ENCODE results near the gene VPREB3. TPM values are rescaled to one million over a fixed set of nuclear protein-coding genes. Genes with fewer than 3 reads are reported as not detected.

Gene VPREB3
- total and polyA plus RNA-seq, 4 donors, result 0.69 to 3.2 (median 1.8) TPM; not detected in 1

DNA sequence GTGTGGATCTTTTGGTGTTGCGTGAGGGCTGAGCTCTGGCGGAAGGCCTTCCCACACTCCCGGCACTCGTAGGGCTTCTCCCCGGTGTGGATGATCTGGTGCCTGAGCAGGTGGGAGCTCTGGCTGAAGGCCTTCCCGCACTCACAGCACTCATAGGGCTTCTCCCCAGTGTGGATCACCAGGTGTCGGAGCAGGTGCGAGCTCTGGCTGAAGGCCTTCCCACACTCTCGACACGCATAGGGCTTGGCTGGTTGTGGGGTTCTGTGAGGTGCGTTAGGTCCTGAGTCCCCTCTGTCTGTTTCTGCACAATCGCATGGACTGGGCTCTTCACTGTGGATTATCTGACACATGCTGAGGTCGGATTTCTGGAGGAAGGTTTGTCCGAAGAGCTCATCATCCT, 9.7 kb downstream of the VPREB3 start:
- H3K4me3 ChIP-seq (ENCODE audit: low read depth in 1 of 3, low read length in 3 of 3), result no peak overlapping the region
- no peak overlapping the region for H3K9ac ChIP-seq (ENCODE audit: low read depth in 1 of 2, low read length in 2 of 2)
- H3K4me1 ChIP-seq (ENCODE audit: control insufficient read depth in 4 of 4, insufficient read depth in 4 of 4, low read length in 3 of 4), result no peaks in the 10 kb centered on the region
- no peak for DNase-seq (ENCODE audit: low spot score)
- H3K27ac ChIP-seq (ENCODE audit: low read depth in 1 of 2, low read length in 2 of 2), result no peak overlapping the region
- WGBS, result 97% methylated on average over 14 of the region's 14 CpGs
- H3K9me3 ChIP-seq (ENCODE audit: control insufficient read depth in 4 of 4, low read length in 3 of 4), result no peaks in the 10 kb centered on the region
- TF ChIP-seq FOXA2 (IDR thresholded peaks at IDR 0.05), result no peak
- TF ChIP-seq, protein P1, sequence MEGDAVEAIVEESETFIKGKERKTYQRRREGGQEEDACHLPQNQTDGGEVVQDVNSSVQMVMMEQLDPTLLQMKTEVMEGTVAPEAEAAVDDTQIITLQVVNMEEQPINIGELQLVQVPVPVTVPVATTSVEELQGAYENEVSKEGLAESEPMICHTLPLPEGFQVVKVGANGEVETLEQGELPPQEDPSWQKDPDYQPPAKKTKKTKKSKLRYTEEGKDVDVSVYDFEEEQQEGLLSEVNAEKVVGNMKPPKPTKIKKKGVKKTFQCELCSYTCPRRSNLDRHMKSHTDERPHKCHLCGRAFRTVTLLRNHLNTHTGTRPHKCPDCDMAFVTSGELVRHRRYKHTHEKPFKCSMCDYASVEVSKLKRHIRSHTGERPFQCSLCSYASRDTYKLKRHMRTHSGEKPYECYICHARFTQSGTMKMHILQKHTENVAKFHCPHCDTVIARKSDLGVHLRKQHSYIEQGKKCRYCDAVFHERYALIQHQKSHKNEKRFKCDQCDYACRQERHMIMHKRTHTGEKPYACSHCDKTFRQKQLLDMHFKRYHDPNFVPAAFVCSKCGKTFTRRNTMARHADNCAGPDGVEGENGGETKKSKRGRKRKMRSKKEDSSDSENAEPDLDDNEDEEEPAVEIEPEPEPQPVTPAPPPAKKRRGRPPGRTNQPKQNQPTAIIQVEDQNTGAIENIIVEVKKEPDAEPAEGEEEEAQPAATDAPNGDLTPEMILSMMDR (IDR thresholded peaks at IDR 0.05; ENCODE audit: low read depth, low read length, missing input control), result no peak
- no peak for TF ChIP-seq SP1 (IDR thresholded peaks at IDR 0.05)
- TF ChIP-seq GABPA (IDR thresholded peaks at IDR 0.05 in 1 of 2, conservative IDR thresholded peaks at IDR 0.05 in 1 of 2), result no peak
- TF ChIP-seq FOXA1 (IDR thresholded peaks at IDR 0.05), result no peak
- TF ChIP-seq, protein P2, sequence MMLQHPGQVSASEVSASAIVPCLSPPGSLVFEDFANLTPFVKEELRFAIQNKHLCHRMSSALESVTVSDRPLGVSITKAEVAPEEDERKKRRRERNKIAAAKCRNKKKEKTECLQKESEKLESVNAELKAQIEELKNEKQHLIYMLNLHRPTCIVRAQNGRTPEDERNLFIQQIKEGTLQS (IDR thresholded peaks at IDR 0.05), result no peak
- TF ChIP-seq TAF1 (conservative IDR thresholded peaks at IDR 0.05), result no peak
- TF ChIP-seq, protein P3, sequence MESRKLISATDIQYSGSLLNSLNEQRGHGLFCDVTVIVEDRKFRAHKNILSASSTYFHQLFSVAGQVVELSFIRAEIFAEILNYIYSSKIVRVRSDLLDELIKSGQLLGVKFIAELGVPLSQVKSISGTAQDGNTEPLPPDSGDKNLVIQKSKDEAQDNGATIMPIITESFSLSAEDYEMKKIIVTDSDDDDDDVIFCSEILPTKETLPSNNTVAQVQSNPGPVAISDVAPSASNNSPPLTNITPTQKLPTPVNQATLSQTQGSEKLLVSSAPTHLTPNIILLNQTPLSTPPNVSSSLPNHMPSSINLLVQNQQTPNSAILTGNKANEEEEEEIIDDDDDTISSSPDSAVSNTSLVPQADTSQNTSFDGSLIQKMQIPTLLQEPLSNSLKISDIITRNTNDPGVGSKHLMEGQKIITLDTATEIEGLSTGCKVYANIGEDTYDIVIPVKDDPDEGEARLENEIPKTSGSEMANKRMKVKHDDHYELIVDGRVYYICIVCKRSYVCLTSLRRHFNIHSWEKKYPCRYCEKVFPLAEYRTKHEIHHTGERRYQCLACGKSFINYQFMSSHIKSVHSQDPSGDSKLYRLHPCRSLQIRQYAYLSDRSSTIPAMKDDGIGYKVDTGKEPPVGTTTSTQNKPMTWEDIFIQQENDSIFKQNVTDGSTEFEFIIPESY (IDR thresholded peaks at IDR 0.05), result no peak
- no peak for TF ChIP-seq RXRA (IDR thresholded peaks at IDR 0.05)
- no peak for TF ChIP-seq JUND (IDR thresholded peaks at IDR 0.05)
- no peak for TF ChIP-seq HNF4A (conservative IDR thresholded peaks at IDR 0.05)
- no peak for TF ChIP-seq RAD21 (IDR thresholded peaks at IDR 0.05)
- no peaks in the 10 kb centered on the region for H3K27me3 ChIP-seq (ENCODE audit: control insufficient read depth in 4 of 4, insufficient read depth in 4 of 4, low read length in 3 of 4)
- H3K36me3 ChIP-seq (ENCODE audit: control insufficient read depth in 4 of 4, insufficient read depth in 3 of 4, low read depth in 1 of 4, low read length in 3 of 4), result peaks cover 5 to 26% (median 7%) of the 10 kb centered on the region in 4 donors

DNA sequence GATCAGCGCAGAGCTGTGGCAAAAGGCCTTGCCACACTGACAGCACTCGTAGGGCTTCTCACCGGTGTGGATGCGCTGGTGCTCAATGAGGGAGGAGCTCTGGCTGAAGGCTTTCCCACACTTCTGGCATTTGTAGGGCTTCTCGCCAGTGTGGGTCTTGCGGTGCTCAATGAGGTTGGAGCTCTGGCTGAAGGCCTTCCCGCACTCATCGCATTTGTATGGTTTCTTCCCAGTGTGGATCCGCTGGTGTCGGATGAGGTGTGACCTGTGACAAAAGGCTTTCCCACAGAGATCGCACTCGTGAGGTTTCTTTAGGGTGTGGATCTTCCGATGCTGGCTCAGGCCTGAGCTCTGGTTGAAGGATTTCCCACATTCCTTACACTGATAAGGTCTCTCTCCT, 10.2 kb downstream of the VPREB3 start:
- no peak for DNase-seq (ENCODE audit: low spot score)
- H3K4me3 ChIP-seq (ENCODE audit: low read depth in 1 of 3, low read length in 3 of 3), result no peak overlapping the region
- TF ChIP-seq RXRA (IDR thresholded peaks at IDR 0.05), result no peak
- TF ChIP-seq RAD21 (IDR thresholded peaks at IDR 0.05), result no peak
- no peak for TF ChIP-seq FOXA1 (IDR thresholded peaks at IDR 0.05)
- TF ChIP-seq SP1 (IDR thresholded peaks at IDR 0.05), result no peak
- no peak for TF ChIP-seq NR2F2 (IDR thresholded peaks at IDR 0.05)
- TF ChIP-seq JUND (IDR thresholded peaks at IDR 0.05), result no peak
- TF ChIP-seq FOXA2 (IDR thresholded peaks at IDR 0.05), result no peak
- TF ChIP-seq GABPA (IDR thresholded peaks at IDR 0.05 in 1 of 2, conservative IDR thresholded peaks at IDR 0.05 in 1 of 2), result no peak
- TF ChIP-seq, protein P2 (IDR thresholded peaks at IDR 0.05), result no peak
- TF ChIP-seq, protein P4, sequence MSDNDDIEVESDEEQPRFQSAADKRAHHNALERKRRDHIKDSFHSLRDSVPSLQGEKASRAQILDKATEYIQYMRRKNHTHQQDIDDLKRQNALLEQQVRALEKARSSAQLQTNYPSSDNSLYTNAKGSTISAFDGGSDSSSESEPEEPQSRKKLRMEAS (IDR thresholded peaks at IDR 0.05), result no peak
- TF ChIP-seq, protein P3 (IDR thresholded peaks at IDR 0.05), result no peak
- TF ChIP-seq, protein P1 (IDR thresholded peaks at IDR 0.05; ENCODE audit: low read depth, low read length, missing input control), result no peak
- TF ChIP-seq, protein P5, sequence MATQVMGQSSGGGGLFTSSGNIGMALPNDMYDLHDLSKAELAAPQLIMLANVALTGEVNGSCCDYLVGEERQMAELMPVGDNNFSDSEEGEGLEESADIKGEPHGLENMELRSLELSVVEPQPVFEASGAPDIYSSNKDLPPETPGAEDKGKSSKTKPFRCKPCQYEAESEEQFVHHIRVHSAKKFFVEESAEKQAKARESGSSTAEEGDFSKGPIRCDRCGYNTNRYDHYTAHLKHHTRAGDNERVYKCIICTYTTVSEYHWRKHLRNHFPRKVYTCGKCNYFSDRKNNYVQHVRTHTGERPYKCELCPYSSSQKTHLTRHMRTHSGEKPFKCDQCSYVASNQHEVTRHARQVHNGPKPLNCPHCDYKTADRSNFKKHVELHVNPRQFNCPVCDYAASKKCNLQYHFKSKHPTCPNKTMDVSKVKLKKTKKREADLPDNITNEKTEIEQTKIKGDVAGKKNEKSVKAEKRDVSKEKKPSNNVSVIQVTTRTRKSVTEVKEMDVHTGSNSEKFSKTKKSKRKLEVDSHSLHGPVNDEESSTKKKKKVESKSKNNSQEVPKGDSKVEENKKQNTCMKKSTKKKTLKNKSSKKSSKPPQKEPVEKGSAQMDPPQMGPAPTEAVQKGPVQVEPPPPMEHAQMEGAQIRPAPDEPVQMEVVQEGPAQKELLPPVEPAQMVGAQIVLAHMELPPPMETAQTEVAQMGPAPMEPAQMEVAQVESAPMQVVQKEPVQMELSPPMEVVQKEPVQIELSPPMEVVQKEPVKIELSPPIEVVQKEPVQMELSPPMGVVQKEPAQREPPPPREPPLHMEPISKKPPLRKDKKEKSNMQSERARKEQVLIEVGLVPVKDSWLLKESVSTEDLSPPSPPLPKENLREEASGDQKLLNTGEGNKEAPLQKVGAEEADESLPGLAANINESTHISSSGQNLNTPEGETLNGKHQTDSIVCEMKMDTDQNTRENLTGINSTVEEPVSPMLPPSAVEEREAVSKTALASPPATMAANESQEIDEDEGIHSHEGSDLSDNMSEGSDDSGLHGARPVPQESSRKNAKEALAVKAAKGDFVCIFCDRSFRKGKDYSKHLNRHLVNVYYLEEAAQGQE (IDR thresholded peaks at IDR 0.05), result no peak
- TF ChIP-seq EGR1 (IDR thresholded peaks at IDR 0.05; ENCODE audit: low read depth in 2 of 2), result no peak
- TF ChIP-seq HNF4A (conservative IDR thresholded peaks at IDR 0.05), result no peak
- TF ChIP-seq YY1 (IDR thresholded peaks at IDR 0.05), result no peak
- no peak for TF ChIP-seq TAF1 (conservative IDR thresholded peaks at IDR 0.05)
- no peak for TF ChIP-seq HNF4G (IDR thresholded peaks at IDR 0.05)
- no peaks in the 10 kb centered on the region for H3K4me1 ChIP-seq (ENCODE audit: control insufficient read depth in 4 of 4, insufficient read depth in 4 of 4, low read length in 3 of 4)
- H3K9me3 ChIP-seq (ENCODE audit: control insufficient read depth in 4 of 4, low read length in 3 of 4), result no peaks in the 10 kb centered on the region
- WGBS, result 97% methylated on average over 13 of the region's 13 CpGs
- H3K27me3 ChIP-seq (ENCODE audit: control insufficient read depth in 4 of 4, insufficient read depth in 4 of 4, low read length in 3 of 4), result no peaks in the 10 kb centered on the region
- no peak overlapping the region for H3K27ac ChIP-seq (ENCODE audit: low read depth in 1 of 2, low read length in 2 of 2)
- peaks cover 5 to 26% (median 7%) of the 10 kb centered on the region in 4 donors for H3K36me3 ChIP-seq (ENCODE audit: control insufficient read depth in 4 of 4, insufficient read depth in 3 of 4, low read depth in 1 of 4, low read length in 3 of 4)
- H3K9ac ChIP-seq (ENCODE audit: low read depth in 1 of 2, low read length in 2 of 2), result no peak overlapping the region
